DND-41 (cell line): ENCODE data around the gene EHMT1.

Experiments
- EZH2 ChIP-seq: IDR thresholded peaks from 3 replicates; pipeline ENCODE4 v1.6.1; 2012; ENCODE audit warnings: borderline replicate concordance, low read depth, mild to moderate bottlenecking, moderate library complexity, low read length, inconsistent platforms; ENCODE audit not compliant: severe bottlenecking
- TF ChIP-seq, protein P1 (sequence below): IDR thresholded peaks from 2 replicates; pipeline ENCODE4 v1.5.1; 2012; ENCODE audit warnings: borderline replicate concordance, low read length, moderate library complexity, mild to moderate bottlenecking; ENCODE audit not compliant: poor library complexity, severe bottlenecking; ENCODE audit errors: extremely low read depth

DNA sequence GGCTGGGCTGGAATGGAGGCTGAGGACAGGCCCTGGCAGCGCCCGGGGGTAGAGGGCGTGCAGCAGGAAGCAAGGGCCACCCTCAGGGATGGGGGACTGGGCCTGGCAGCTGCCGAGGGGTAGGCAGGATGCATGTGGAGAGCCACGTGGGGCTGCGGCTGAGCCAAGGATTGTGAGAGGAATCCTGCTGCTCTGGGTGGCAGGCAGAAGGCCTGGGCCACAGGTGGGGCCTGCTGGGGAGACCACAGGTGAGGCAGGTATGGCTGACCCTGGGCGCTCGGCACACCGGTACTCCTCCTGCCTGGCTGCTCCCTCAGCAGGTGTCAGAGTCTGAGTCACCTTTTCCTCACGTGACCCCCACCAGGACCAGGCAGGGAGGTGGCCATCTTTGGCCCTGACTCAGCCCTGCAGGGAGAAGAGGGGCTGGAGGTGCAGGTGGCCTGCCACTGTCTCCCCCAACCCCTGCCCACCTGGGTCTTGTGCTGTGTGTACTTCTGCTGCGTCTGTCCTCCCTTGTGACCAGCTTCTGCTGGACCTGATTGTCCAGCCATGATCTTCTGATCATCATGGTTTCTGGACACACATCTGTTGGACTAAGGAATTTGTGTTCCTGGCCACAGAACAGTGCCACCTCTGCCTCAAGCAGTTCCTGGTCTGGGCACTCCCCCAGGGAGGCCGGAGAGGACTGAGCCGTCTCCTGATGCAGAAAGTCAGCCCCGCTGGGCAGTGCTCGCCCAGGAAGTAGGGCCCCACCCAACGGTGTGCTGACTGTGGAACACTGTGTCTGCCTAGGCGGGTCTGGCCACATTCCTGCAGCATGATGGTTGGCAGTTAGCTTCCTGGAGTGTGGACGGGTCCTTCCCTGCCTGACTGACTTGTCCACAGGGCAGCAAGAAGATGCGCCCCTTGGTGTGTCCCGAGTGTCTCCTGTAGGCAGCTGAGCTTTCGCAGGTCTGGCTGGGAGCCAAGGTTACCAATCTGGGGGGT lies 6.9 kb upstream of the EHMT1 start:
- TF ChIP-seq, protein P1, sequence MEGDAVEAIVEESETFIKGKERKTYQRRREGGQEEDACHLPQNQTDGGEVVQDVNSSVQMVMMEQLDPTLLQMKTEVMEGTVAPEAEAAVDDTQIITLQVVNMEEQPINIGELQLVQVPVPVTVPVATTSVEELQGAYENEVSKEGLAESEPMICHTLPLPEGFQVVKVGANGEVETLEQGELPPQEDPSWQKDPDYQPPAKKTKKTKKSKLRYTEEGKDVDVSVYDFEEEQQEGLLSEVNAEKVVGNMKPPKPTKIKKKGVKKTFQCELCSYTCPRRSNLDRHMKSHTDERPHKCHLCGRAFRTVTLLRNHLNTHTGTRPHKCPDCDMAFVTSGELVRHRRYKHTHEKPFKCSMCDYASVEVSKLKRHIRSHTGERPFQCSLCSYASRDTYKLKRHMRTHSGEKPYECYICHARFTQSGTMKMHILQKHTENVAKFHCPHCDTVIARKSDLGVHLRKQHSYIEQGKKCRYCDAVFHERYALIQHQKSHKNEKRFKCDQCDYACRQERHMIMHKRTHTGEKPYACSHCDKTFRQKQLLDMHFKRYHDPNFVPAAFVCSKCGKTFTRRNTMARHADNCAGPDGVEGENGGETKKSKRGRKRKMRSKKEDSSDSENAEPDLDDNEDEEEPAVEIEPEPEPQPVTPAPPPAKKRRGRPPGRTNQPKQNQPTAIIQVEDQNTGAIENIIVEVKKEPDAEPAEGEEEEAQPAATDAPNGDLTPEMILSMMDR, result no peak
- no peak for TF ChIP-seq EZH2
